Liver (tissue), 3 donors: ENCODE measurements around the gene TLX3.

Experiments
- CTCF ChIP-seq: fragments of 150-350 bp; IDR thresholded peaks from 2 replicates; pipeline ENCODE4 v1.5.1; 2017; ENCODE audit warnings: improper control_type of control experiment, low read depth, low read length; ENCODE audit not compliant: missing input control
- JUND ChIP-seq, 2 donors: IDR thresholded peaks; 2 replicates each; pipeline ENCODE4 v1.6.1; 2016; ENCODE audit warnings: antibody characterized with exemption in 2 of 2
- MAX ChIP-seq: IDR thresholded peaks from 2 replicates; pipeline ENCODE4 v1.6.1; 2016; ENCODE audit warnings: antibody characterized with exemption
- TAF1 ChIP-seq: conservative IDR thresholded peaks from 2 replicates; pipeline ENCODE4 v1.6.1; 2016; ENCODE audit warnings: antibody characterized with exemption, mild to moderate bottlenecking
- YY1 ChIP-seq: IDR thresholded peaks from 2 replicates; pipeline ENCODE4 v1.6.1; 2016; ENCODE audit warnings: antibody characterized with exemption, mild to moderate bottlenecking
- TF ChIP-seq, protein P1 (sequence below): IDR thresholded peaks from 2 replicates; pipeline ENCODE4 v1.6.1; 2016; ENCODE audit warnings: antibody characterized with exemption
- TF ChIP-seq, protein P2 (sequence below): IDR thresholded peaks from 2 replicates; pipeline ENCODE4 v1.6.1; 2016; ENCODE audit warnings: antibody characterized with exemption
- donor health status: healthy.
- donor health status: healthy.

- TF ChIP-seq MAX (no peak), CTCF (no peak), YY1 (no peak), JUND (IDR thresholded peaks at IDR 0.05) (no peak), TAF1 (no peak)
- TF ChIP-seq, protein P1, sequence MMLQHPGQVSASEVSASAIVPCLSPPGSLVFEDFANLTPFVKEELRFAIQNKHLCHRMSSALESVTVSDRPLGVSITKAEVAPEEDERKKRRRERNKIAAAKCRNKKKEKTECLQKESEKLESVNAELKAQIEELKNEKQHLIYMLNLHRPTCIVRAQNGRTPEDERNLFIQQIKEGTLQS = no peak
- TF ChIP-seq, protein P2, sequence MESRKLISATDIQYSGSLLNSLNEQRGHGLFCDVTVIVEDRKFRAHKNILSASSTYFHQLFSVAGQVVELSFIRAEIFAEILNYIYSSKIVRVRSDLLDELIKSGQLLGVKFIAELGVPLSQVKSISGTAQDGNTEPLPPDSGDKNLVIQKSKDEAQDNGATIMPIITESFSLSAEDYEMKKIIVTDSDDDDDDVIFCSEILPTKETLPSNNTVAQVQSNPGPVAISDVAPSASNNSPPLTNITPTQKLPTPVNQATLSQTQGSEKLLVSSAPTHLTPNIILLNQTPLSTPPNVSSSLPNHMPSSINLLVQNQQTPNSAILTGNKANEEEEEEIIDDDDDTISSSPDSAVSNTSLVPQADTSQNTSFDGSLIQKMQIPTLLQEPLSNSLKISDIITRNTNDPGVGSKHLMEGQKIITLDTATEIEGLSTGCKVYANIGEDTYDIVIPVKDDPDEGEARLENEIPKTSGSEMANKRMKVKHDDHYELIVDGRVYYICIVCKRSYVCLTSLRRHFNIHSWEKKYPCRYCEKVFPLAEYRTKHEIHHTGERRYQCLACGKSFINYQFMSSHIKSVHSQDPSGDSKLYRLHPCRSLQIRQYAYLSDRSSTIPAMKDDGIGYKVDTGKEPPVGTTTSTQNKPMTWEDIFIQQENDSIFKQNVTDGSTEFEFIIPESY = no peak
Measured at GRCh38 chr5:171340042-171340441, 31.0 kb downstream of the TLX3 start.
